ENCODE results near the gene PGLYRP4.

The PGLYRP4 gene

DNA sequence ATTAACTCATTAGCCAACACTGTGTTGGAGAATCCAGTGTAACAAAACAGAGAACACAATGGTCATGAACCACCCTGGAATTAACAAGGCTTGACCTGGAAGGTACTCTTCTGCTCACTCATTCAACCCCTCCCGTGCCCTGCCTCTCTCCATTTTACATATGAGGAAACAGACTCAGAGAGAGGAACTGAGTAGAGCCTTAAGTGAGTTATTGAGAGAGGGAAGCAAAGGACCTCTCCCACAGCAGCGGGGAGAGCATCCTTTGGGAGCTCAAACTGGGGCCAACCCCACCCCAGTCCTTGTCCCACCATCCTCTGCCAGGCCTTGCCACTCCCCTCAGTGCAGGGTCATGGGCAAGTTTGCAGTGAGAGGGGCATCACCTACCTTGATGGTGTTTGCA, 25.4 kb upstream of the PGLYRP4 start:
- DNase-seq: no peak

- no peak for DNase-seq
Observed at GRCh38 chr1:153372571-153372970, 23.9 kb upstream of the PGLYRP4 start.

- no peak for DNase-seq
Observed at GRCh38 chr1:153371231-153371630, 22.6 kb upstream of the PGLYRP4 start.

DNA sequence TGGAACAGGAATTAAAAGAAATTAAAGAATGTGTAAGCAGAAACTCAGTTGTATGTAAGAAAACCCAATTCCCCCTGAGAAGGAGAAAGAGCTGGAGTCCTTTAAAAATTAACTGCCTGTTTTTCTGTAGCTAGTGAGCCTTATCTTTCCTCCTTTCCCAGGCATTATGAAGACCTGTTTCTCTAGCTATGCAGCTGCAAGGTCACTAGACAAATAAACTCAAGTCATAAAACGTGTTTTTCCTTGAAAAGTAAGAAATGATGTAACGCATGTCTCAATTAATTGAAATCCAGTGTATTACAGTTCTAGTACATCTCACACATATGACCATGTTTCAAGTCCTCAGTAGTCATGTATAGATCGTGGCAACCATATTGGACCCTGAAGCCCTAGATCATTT, 21.5 kb upstream of the PGLYRP4 start:
- no peak for DNase-seq

- DNase-seq: no peak
Observed at GRCh38 chr1:153368495-153368894, 19.9 kb upstream of the PGLYRP4 start.

- DNase-seq: no peak
Observed at GRCh38 chr1:153367090-153367489, 18.4 kb upstream of the PGLYRP4 start.

GRCh38 chr1:153366261-153366660, 17.6 kb upstream of the PGLYRP4 start:
- DNase-seq: no peak

- DNase-seq: no peak
Observed at GRCh38 chr1:153365696-153366095, 17.1 kb upstream of the PGLYRP4 start.

- DNase-seq: no peak
Observed at GRCh38 chr1:153364766-153365666, 16.4 kb upstream of the PGLYRP4 start.

DNA sequence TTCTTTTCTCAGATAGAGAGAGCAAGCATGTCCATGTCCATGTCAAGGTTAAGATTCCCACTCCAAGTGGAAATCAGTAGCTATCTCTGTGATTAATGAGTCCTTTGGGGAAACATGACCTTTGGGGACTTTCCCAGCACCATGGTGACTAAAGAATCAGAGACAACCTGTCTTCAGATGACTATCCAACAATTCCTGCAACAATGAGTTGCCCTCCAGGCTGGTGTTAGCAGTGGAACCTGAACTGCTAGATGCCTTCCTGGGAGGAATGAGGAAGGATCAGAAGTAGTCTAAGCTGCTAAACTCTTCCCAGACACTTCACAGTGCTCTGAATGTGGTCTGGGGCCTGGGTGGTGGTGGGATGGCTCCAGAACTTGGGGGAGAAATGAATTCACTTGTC, 15.5 kb upstream of the PGLYRP4 start:
- no peak for DNase-seq

DNA sequence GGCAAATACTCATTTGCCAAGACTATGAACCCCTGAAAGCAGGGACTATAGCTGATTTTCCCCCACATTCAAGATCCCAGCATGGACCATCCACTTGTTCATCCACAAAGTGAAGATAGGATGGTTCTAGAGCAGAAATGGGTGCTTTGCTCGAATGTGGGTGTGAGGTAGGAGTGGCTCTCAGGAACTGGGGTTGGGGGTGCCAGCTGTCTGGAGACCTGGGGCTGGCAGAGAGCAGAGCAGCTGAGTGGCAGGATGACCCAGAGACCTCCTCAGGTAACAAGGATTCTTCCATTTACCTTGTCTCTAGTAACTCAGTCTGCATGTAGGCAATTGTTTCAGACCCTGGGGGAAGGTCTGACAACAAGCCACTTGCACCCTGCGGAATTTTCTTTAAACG, 15.0 kb upstream of the PGLYRP4 start:
- no peak for DNase-seq

GRCh38 chr1:153362187-153362775, 13.6 kb upstream of the PGLYRP4 start:
- DNase-seq: no peak

- DNase-seq: no peak
Observed at GRCh38 chr1:153361480-153362109, 13.0 kb upstream of the PGLYRP4 start.

- DNase-seq: no peak
Observed at GRCh38 chr1:153360592-153361479, 12.2 kb upstream of the PGLYRP4 start.

GRCh38 chr1:153360190-153360589, 11.5 kb upstream of the PGLYRP4 start:
- DNase-seq: no peak

DNA sequence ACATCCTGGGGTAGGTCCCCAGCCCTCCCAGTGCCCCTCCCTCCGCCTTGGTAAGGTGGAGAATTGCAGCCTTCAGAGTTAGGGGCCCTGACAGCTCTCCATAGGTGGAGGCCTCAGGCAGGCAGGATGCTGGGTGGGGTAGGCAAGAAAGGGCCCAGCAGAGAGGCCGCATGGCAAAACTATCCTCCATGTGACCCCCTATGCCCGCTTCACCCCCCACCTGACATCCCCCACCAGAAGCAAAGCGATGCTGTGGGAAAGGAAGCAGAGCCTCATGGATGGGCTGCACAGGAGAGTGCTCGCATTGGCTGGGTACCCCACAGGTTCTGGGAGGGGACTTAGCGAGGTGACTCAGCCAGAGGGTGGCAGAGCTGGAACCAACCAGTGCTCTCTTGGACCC, 10.6 kb upstream of the PGLYRP4 start:
- no peak for DNase-seq

DNA sequence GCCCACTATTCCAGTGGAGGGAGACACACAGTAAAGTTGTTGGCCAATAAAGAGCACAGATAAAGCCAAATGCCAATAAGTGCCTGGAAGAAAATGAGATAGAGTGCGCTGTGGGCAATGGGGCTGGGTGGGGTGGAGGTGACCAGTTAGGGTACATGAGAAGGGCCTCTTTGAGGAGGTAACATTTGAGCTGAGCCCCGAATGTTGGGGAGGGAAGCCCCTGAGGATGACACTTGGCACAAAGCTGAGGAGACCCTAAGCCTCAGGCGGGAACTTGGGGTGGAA, 10.0 kb upstream of the PGLYRP4 start:
- DNase-seq: no peak

- DNase-seq: no peak
Observed at GRCh38 chr1:153357853-153358690, 9.4 kb upstream of the PGLYRP4 start, which contains the start of gene S100A9. S100A9 (plus strand) TSS chr1:153357854; CDS start chr1:153358284, 430 bp downstream.

DNA sequence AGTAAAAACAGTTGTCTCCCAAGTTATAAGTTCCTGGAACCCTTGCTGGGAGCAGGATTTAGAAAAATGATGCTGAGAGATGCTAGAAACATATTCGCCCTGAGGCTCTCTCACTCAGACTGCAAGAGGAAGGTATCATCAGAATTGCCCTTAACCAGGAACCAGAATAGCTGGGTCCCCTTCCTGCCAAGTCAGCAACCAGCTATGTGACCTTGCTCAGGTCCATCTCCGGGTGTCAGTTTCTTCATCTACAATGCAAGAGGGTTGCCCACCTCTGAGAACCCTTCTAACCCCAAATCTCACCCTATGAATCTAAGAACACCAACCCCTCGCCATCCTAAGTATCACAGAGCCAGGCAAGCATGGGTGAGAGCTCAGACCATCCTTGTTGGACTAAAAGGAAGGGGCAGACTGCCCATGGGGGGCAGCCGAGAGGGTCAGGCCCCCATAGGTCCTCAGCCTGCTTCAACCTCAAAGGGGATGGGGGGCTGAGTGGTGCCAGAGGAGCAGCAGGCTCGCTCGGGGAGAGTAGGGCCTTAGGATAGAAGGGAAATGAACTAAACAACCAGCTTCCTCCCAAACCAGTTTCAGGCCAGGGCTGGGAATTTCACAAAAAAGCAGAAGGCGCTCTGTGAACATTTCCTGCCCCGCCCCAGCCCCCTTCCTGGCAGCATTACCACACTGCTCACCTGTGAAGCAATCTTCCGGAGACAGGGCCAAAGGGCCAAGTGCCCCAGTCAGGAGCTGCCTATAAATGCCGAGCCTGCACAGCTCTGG, 8.6 kb upstream of the PGLYRP4 start:
- no peak for DNase-seq

DNA sequence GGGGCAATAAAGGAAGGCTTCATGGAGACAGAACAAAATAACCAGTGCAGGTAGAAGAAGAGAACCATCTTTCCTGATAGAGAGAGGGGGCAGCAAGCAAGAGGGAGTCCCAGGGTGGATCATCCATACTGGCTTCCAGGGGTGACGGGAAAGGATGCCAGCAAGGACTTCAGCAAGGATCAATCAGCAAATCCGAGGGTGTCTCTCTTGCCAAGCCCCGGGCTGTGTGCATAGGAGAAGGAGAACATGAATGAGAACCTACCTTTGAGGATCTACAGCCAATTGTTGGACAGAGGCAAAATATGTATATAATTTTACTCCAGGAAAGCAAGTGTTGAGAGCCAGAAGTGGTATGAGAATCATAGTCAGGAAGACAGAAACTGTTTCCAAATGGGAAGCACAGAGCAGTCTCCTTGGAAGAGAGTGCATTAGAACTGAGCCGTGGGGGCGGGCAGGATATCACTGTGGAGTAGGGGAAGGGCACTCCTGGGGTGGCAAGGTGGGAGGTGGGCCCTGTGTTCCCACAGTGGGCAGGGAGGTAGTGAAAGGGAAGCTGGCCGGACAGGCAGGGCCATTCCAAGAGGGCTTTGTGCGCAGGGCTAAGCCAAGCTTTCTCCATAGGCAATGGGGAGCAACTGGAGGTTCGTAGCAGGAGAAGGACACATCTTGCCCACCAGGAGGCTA, 7.9 kb upstream of the PGLYRP4 start:
- DNase-seq: no peak
